GM19395 (cell line): ENCODE measurements around the gene FOXD1.
"Not testable (repeated sequence)": the region's sequence is repeated elsewhere in the genome, so short reads cannot be mapped to it uniquely, and the experiment has no call there.

Experiments used
- ATAC-seq: cut with Tn5 transposase; IDR thresholded peaks from one replicate; pipeline ENCODE4 v1.9.1; 2021; ENCODE audit warnings: mild to moderate bottlenecking, moderate library complexity; ENCODE audit not compliant: unreplicated experiment

FOXD1 gene

DNA sequence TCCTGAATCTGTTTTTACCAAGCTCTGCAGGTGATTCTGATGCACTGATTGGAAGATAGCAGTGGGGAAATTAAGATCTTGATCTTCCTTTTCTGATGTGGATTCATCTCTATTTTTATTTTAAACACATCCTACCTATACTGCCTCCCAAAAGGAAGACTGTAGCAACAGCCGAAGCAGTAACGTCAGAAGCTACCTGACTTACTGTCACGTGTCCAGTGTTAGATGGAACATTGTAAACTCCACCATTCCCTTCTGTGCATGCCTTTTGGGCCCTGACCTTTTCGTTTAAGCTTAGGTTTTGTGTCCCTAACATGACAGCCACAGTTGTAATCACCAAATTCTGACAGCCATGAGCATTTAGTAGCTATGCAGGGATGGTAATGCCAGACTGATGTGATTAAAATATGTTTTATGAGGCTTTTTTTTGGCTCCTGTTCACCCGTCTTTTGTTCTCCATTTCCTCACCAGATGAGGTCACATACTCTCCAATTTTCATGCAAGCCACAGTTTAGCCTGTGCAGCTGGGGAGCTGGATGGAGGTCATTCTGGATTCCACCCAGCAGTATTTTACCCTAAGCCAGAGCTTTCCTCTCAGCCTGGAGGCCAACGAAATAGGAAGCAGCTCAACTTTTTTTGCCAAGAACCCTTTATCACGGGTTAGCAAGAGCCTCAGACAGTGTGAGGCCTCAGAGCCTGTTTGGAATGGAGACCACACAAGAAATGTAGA, 15.6 kb upstream of the FOXD1 start:
- no peak for ATAC-seq

DNA sequence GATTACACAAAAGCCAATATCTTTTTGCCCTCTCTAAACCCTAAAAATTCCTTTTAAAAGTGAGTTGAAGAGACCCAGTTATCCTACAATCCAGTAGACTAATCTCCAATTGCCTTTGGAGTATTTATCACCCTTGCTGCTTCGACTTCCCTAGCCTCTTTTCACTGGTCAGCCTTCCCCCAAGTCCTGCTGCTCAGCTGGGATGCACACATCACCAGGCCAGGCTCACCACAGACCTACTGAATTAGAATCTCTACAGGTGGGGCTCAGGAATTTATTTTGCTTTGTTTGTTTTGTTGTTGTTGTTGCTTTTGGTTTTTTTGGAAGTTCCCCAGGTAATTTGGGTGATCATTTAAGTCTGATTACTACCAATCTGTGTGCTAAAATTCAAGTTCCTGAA, 11.6 kb upstream of the FOXD1 start:
- ATAC-seq, result no peak

DNA sequence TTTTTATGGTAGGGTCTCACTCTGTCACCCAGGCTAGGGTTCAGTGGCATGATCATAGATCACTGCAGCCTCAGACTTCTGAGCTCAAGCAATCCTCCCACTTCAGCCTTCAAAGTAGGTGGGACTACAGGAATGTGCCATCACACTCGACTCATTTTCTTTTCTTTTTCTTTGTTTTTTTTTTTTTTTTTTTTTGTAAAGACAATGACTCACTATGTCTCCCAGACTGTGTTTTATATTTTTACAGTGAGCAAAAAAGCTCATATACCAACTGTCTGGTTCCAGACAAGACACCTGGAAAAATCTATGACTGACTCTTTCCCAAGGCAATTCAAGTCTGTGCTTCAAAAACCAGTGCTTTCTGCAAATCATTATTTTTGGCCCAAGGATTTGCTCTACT, 10.8 kb upstream of the FOXD1 start:
- no peak for ATAC-seq

DNA sequence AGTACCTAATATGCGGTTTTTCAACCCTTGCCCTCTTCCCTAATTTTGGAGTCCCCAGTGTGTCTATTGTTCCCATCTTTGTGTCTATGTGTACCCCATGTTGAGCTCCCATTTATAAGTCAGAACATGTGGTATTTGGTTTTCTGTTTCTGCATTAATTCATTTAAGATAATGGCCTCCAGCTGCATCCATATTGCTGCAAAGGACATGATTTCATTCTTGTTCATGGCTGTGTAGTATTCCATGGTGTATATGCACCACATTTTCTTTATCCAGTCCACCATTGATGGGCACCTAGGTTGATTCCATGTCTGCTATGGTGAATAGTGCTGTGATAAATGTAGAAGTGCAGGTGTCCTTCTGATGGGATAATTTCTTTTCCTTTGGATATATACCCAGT, 7.9 kb upstream of the FOXD1 start:
- not testable (repeated sequence) for ATAC-seq

DNA sequence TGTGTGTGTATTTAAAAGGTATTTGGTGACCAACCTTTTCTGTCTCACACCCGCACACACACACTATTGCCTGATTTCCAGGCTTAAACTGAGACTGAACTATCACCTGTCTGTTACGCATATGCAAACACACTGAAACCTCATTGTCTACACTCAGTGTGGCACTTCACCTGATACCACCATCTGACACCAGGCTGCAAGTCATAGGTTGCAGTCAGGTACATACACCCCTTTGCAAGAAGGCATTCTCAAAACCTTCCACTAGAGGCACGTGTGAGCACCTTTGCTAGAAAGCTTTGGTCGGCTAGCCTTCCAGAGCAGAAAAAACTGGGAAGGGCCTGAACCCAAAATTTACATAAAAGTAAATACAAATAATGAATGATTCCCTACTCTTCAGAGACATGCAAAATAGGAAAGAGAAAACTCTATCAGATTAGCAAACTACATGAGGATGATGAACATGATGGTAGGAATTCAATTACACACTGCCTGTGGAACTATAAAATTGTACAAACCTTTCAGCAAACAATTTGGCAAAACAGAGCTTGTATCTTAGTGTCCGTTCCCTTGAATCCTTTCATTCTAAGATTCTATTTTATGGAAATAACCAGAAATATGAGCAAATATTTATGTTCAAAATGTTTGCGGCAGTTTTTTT, 5.9 kb upstream of the FOXD1 start:
- ATAC-seq, result no peak

DNA sequence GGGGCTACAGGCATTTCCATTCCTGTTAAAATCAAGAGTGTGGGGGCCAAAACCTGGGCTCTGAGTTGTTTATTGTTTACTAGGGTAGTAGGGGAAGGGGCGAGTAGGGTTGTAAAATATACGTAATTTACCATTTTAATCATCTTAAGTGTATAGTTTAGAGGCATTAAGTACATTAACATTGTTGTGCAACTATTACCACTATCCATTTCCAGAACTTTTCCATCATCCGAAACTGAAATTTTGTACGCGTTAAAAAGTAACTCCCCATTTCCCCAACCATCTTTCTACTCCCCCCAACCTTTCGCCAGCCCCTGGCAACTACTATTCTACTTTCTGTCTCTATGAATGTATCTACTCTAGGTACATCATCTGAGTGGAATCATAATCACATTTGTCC, 3.6 kb upstream of the FOXD1 start:
- ATAC-seq, result no peak

DNA sequence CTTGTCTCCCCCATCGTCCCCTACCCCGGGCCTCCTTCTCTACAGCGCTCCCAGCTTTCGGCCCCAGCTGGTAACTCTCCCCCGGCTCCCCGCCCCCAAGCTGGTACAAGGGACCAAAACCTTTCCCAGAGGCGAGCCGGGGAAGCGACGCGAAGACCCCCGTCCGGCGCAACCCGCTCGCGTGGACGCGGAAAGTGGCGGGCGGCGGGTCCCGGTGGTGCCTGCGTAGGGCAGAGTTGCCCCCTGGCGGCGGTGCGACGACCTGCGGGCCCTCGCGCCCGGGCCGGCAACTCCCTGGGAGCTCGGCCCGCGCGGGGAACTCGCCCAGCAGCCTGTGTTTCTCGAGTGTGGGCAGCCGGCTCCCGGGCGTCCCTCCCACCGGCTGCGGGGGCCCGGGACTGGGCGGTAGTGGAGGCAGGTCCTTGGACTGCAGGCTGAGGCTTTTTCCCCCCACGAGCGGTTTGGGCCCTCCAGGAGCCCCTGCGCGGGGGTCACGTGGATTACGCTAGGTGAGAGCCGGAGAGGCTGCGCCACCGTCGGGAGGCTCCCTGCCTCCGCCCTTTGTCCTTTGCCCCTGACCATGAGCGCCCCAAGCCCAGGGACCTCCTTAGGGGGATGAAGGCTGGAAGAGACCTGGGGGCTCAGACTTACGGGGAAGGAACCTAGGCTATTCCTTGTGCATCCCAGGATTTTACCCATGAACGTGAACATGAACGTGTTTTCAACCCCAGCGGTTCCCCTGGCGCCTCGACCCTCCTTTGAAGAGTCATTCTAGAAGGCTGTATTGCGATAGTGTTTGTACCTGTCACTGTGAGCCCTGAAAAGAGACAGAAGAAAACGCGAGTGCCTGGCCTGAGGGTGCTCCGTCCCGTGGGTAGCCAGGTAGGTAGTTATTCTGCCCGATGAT, 2.9 kb upstream of the FOXD1 start:
- no peak for ATAC-seq

DNA sequence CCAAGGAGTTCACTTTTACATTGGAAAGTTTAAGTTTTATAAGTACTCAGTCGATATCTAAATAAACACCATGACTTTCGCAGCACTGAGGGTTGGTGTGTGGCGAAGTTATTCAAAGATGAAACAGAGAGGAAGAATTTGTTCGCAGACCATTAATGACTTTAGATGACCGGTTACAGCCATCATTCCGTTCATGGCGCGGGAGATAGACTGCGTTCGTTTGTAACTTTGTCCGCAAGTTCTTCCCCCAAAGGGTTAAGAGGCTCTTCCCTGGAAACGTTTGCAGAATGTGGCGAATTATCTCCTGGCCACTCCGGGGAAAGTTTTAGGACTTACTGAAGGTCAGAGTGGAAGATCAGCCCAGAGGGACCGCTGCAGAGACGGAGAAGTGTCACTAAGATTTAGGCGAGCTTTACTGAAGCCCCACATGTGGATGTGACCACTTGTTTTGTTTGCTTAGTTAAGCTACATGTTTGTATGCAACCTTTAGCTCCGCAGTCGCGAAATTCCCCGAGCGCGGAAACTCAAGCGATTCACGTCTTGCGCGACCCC, 2.2 kb upstream of the FOXD1 start:
- ATAC-seq, result no peak

DNA sequence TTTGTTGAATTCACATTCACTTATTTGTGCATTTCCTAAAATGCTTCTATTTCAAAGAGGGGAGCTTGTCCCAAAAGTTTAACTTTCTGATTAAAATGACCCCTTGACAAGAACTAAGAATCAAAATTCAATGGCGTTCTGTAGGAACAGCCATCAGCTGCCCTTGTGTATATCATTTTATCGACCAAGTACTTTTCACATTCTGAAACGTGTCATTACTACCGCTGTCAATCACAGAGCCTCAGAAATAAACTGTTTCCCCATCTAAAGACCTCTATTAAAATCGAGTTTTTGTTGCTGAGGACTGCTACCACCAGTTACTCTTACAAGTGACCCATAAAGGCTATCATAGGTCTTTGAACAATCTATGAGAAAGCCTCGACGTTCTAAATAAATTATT, 1.6 kb upstream of the FOXD1 start:
- ATAC-seq, result no peak

DNA sequence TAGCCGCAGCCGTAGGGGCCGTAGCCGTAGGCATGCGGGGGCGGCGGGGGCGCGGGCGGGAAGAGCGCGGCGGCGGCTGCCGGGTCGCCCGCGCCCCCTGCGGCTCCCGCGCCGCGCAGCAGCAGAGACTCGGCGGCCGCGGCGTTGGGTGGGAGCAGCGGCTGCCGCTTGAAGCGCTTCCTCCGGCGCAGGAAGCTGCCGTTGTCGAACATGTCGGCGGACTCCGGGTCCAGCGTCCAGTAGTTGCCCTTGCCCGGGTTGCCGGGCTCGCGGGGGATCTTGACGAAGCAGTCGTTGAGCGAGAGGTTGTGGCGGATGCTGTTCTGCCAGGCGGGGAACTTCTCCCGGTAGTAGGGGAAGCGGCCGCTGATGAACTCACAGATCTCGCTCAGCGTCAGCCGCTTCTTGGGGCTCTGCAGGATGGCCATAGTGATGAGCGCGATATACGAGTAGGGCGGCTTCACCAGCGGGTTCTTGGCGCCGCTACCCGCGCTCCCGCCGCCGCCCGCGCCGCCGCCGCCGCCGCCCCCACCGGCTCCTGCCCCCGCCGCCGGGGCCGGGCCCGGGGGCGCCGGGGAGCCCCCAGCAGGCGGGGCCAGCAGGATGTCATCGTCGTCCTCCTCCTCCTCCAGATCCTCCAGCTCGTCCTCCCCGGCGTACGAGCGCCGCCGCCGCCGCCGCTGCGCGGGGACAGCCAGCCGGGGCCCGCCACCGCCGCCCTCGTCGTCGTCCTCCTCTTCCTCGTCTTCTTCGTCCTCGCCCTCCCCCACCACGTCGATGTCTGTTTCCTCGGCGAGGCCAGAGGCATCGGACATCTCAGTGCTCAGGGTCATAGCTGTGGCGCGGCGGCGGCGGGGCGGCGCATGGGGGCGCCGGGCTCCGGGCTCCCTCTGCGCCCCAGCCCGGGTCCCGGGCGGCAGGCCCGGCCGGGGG, 781 bp downstream of the FOXD1 start:
- ATAC-seq, result no peak

DNA sequence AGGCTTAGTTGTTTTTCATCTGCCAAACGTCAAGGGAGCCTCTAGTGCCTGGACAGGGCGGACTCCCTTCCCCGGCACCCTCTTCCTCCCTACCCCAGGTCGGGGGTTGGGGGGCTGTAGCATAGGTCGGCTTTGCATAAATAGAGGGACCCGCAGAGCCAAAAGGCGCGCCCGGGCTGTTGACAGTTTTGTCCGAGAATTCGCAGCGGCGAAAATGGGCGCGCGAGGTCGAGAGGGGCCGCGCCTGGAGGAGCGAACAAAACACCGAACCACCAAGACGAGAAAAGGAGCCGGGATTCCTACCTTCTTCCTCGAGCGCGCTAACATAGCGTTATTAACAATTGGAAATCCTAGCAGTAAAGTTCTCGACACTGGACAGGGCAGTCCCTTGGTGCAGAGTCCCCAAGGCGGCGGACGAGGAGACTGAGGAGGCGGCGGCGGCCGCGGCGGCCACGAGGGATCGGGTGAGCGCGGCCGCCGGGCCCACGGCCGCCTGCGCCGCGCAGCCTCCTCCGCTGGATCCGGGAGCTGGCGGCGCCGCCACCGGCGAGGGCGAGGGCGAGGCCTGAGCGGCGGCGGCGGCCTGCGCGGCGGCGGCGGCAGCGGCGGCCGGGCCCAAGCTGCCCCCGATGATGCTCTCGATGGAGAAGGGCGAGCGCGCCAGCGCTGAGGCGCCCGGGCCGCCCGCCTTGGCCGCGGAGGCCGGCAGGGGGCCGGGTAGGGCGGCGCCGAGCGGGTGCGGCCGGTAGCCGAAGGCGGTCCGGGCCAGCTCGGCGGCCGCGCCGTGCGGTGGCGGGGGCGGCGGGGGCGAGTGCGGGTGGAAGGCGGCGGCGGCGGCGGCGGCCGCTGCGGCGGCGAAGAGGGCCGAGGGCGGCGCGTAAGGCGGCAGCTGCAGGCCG, 1.7 kb downstream of the FOXD1 start:
- ATAC-seq, result no peak

DNA sequence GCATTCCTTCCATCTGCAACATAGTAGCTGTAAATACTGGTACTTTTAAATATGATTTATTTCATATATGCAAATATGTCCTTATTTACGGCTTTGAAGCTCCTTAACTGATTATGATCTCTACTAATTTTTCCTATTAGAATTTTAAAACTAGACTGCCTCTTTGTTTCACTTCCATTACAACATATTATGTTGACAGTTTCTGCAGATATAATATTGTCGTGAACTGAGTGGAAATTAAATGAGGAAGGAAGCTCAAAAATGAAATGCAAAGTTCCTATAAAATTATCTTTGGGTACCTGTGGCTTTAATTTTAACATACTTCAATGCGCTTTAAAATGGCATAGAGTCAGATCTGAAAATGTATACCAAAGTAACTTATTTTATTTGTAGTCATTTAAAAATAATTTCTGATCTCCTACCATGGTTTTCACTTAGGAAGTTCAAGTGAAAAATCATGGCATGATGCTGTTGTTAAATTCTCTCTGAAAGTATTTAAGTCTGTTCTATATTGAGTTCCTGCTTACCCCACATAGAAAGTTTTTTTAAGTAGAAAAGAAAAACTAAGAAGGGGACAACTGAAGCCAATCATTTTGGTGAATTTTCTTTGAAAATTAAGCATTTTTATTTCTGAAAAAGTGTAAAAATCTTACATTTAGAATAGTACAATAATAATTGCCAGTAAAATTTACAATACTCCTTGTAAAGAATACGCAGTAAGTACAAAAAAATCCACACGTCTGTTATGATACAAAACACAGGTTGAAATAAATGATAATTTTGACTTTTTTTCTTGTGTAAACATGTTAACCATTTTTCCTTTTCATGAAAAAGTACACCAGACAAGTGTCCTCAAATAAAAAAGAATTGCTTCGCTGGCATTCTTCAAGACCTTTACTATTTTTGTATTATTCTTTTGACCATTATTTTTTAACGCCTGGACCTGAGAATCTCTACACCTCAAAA, 2.6 kb downstream of the FOXD1 start:
- no peak for ATAC-seq

DNA sequence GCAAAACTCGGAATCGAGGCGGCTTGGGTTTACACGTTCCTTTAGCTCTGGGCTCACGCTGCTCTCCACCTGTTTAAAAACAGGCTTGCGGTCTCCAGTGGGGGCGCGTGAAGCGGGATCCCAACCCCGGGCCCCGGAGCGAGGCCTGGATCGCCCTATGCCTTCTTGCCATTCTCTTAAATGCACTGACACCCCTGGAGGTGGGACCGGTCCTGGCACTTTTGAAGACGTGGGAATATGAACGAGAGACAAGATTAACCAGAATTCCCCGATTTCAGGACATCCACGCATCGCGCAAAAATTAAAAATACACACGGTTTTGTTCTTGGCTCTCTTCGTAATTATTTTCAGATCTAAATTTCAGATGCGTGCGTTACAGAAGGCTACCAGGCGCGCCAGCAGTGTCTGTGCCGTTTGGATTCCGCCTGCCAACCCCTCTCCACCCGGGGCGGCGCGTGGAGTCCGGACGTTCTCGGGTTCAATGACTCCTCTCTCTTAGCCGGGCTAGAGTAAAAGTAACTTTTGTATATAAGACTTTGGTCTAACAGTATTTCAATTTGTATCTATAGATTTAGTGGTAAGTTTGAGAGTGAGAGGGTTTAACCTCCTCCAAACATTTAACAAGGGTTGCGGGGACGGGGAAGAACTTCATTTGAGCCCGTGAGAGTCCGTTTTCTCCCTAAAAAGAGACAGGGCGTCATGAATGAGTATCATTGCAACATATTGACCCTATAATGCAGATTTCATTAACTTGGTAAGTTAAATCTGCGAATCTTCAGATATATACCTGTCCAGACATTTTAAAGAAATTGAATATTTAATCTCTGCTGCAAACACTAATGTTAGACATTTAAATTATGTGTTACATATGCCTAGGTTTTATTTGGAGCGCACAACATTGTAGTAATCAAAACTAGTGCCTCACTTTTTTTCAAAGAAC, 3.8 kb downstream of the FOXD1 start:
- ATAC-seq, result no peak

DNA sequence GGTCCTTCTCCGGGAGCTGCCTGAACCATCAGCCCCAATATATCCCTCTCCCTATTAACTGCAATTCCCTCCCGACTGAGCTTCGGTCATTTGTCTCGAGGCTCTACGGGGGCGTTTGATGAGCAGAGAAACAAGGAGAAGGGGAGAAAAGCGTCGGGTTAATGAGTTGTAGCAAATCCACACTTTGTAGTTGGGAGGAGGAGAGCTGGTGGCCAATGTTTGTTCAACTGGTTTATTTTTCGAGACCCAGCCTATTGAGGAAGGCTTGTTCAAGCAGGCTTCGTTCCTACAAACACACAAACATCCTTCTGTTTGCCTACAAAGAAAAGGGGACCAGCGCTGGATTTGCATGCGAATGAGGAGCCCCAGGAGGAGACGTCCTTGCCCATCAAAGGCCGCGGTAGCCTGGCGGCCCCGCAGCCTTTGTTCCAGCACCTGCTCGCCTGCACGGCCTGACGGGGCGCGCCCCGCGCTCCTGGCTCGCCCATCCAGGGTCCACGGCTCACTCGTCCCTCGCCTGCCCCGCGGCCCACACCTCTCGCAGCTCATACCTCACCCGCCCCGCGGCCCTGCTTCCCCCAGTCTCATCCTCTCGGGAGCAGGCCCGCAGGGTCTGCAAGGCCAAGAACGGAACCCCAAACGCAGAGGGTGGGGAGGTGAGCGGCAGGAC, 4.6 kb downstream of the FOXD1 start:
- no peak for ATAC-seq

DNA sequence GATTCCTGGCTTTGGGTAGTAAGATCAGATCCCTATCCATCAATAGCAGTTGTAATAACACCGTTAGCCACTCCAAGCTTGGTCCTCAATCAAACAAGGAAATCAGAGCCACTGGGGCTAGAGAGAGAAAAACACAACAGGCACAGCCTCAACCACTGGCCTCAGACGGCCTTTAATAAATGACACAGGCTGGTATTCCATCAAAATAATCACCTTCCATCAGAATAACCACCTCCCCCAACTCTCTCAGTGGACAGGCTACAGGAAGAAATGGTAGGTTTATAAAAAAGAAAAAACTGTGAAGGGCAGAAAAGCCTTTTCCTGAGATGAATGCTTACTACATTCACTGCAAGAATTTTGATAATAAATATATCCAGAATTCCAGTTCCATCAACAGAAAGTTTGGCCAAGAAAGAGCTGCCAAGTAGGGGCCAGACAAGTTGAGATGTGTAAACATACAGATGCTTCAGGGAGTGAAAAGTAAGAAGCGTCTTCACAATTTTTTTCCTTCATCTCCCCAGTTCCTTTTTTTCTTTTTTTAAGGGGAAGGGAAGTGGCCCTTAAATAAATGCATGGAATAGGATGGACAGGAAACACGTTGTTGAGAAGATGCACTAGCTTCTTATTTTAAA, 5.5 kb downstream of the FOXD1 start:
- no peak for ATAC-seq

DNA sequence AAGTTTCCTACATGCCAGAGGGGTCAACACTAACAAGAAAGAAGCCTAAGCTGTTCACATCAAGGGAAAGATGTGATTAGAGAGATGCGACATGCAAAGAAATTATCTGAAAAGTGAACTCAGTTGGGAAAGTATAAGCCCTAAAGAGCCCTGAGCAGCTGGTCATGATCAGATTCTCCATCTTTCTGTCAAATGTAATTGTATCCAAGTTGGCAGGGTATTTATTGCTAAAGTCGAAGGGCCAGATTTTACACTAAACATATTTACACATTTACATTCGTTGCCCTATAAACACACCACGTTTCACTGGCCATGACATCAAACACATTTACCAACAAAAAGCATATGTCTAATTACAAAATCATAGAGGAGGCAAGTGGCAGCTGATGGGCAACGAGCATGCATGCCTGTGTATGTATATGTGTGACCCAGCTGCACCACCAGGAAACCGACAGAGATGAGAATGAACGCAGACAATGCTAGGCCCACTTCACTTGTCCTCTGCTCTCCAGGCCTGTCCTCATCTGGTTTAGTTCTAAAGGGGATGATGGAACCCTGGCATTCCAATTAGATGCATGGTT, 6.3 kb downstream of the FOXD1 start:
- ATAC-seq, result no peak
